ENCODE measurements around the gene CCDC71.

- TF ChIP-seq CTCF (conservative IDR thresholded peaks at IDR 0.05; ENCODE audit: low read length) (no peak), EZH2phosphoT487 (IDR thresholded peaks at IDR 0.05; ENCODE audit: borderline replicate concordance, low read depth, low read length) (no peak)
Measured at GRCh38 chr3:49199900-49200281, 33.8 kb upstream of the CCDC71 start.

Data from OCI-LY7 (cell line).